ENCODE data around the gene PRKAA2.
A peak's percentile ranks its signal among the peaks of the same experiment; 100 is the strongest.

Gene PRKAA2

DNA sequence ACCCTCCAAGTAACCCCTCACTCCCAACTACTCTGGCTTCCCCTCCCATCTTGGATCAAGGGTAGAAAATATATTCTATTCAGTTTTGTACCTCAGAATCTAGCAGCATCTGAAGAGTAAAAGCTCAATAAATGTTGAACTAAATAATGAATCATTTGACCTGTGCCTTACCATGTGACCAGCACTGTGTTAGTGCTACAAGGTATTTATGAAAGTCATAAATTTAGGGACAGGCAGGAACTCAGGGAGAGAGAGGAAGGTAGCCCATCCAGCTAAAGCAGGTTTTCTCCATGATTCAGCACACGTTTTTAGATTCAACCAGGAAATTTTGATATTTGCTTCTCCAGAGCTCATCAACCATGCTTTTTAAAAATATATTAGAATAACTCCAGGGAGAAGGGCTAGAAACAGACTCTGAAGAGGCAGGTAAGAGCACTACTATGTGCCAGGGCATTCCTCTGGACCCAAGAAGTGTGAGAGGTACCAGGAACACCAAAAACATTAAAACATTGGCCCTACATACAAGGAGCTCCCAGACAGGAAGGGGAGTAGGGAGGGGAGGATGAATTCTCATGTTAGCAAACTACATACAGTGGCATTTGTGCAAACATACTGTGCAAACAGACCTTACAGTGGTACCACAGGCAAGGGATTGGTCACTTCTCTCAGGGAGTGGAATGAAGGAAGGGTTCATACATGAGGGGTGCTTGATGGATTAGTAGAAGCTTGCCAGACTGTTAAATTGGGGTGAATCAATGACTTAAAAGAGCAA is 109.8 kb downstream of the PRKAA2 start:
- peaks cover 17% of the 10 kb centered on the region for H3K4me1 ChIP-seq (ENCODE audit: low read depth, poor library complexity, severe bottlenecking)
- H3K4me3 ChIP-seq (IDR thresholded peaks at IDR 0.05; ENCODE audit: insufficient read depth, low read depth, low read length) = no peak overlapping the region
- H3K9ac ChIP-seq = no peak overlapping the region
- no peaks in the 10 kb centered on the region for H3K27me3 ChIP-seq (ENCODE audit: insufficient read depth, low read depth)
- no peak overlapping the region for H3K4me2 ChIP-seq
- no peak overlapping the region for H2AFZ ChIP-seq (ENCODE audit: low read depth)
- TF ChIP-seq, protein P1, sequence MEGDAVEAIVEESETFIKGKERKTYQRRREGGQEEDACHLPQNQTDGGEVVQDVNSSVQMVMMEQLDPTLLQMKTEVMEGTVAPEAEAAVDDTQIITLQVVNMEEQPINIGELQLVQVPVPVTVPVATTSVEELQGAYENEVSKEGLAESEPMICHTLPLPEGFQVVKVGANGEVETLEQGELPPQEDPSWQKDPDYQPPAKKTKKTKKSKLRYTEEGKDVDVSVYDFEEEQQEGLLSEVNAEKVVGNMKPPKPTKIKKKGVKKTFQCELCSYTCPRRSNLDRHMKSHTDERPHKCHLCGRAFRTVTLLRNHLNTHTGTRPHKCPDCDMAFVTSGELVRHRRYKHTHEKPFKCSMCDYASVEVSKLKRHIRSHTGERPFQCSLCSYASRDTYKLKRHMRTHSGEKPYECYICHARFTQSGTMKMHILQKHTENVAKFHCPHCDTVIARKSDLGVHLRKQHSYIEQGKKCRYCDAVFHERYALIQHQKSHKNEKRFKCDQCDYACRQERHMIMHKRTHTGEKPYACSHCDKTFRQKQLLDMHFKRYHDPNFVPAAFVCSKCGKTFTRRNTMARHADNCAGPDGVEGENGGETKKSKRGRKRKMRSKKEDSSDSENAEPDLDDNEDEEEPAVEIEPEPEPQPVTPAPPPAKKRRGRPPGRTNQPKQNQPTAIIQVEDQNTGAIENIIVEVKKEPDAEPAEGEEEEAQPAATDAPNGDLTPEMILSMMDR (conservative IDR thresholded peaks at IDR 0.05; ENCODE audit: low read depth, low read length) = no peak
- H4K20me1 ChIP-seq (ENCODE audit: insufficient read depth) = no peaks in the 10 kb centered on the region
- H3K27ac ChIP-seq = no peak overlapping the region
- H3K36me3 ChIP-seq (ENCODE audit: insufficient read depth) = no peaks in the 10 kb centered on the region
- H3K79me2 ChIP-seq (ENCODE audit: insufficient read depth, low read depth) = no peaks in the 10 kb centered on the region

DNA sequence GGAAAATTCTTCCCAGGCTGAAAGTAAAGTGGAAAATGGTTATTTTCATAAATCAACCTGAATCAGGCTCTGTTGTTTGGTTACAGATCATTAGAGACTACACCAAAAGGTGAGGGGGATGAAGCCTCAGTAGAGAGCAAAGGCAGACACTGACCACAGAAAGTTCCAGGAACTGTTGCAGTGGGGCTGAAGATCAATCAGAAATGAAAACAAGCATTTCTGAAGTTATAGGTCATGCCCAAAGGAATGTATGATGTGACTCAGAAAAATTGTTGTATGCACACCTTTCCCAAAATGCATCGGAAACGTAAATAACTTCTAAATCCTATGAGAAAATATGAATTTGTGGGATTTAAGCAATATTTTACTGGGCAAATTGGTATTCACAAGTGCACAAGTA is 110.8 kb downstream of the PRKAA2 start:
- H3K4me1 ChIP-seq (ENCODE audit: low read depth, poor library complexity, severe bottlenecking) = peaks cover 17% of the 10 kb centered on the region

DNA sequence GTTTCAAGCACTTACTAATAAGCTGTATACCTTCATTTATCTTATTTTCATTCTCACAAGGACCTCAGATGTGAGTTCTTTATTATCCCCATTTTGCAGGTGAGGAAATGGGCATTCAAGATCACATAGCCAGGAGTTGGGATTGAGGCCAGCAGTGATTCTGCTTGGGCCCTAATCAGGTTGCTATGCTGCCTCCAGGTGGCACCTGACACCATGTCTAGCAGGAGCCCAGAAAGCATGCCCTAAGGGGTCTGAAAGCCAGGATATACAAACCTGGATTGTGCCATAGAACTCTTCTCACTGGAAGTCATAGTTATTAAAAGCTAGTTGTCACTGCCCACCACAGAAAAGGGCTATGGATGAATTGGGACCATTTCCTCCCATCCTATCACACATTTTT is 113.0 kb downstream of the PRKAA2 start:
- no peak overlapping the region for H2AFZ ChIP-seq (ENCODE audit: low read depth)
- TF ChIP-seq, protein P1 (conservative IDR thresholded peaks at IDR 0.05; ENCODE audit: low read depth, low read length) = no peak
- no peak overlapping the region for H3K27ac ChIP-seq
- H3K79me2 ChIP-seq (ENCODE audit: insufficient read depth, low read depth) = no peaks in the 10 kb centered on the region
- H3K4me2 ChIP-seq = 0 out of 2 replicates have a peak overlapping the region, but pooled peaks have one; percentile 30
- H3K9ac ChIP-seq = no peak overlapping the region
- no peaks in the 10 kb centered on the region for H4K20me1 ChIP-seq (ENCODE audit: insufficient read depth)
- H3K27me3 ChIP-seq (ENCODE audit: insufficient read depth, low read depth) = no peaks in the 10 kb centered on the region
- H3K4me3 ChIP-seq (IDR thresholded peaks at IDR 0.05; ENCODE audit: insufficient read depth, low read depth, low read length) = no peak overlapping the region
- peaks cover 17% of the 10 kb centered on the region for H3K4me1 ChIP-seq (ENCODE audit: low read depth, poor library complexity, severe bottlenecking)
- H3K36me3 ChIP-seq (ENCODE audit: insufficient read depth) = no peaks in the 10 kb centered on the region

More for the DNA sequence above, 110.8 kb downstream of the PRKAA2 start:
- Histone ChIP-seq H3K4me3 (IDR thresholded peaks at IDR 0.05; ENCODE audit: insufficient read depth, low read depth, low read length) (no peak overlapping the region), H3K27me3 (ENCODE audit: insufficient read depth, low read depth) (no peaks in the 10 kb centered on the region), H3K4me2 (no peak overlapping the region), H4K20me1 (ENCODE audit: insufficient read depth) (no peaks in the 10 kb centered on the region), H3K9ac (no peak overlapping the region), H3K79me2 (ENCODE audit: insufficient read depth, low read depth) (no peaks in the 10 kb centered on the region), H3K36me3 (ENCODE audit: insufficient read depth) (no peaks in the 10 kb centered on the region), H3K27ac (no peak overlapping the region), H2AFZ (ENCODE audit: low read depth) (no peak overlapping the region)
- TF ChIP-seq, protein P1 (conservative IDR thresholded peaks at IDR 0.05; ENCODE audit: low read depth, low read length) = no peak

DNA sequence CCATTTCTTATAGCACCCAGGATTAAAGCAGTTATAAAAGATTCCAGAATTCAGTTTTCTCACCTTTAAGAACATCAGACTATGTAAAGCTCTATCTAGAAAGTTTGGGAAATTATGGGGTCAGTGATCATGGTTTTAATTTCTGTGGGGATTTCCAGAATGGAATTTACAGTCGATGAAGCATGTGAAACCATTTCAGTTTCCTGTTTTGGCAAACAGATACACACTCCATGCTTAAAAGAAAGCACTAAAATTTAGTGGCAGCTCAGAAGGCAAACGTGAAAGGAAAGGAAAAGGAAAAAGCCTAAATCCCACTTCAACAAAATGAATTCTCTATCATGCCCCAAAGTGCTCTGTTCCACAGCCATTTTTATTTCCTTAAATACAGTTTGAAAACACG is 113.7 kb downstream of the PRKAA2 start:
- Histone ChIP-seq H3K27me3 (ENCODE audit: insufficient read depth, low read depth) (no peaks in the 10 kb centered on the region), H4K20me1 (ENCODE audit: insufficient read depth) (no peaks in the 10 kb centered on the region), H3K79me2 (ENCODE audit: insufficient read depth, low read depth) (no peaks in the 10 kb centered on the region), H3K4me1 (ENCODE audit: low read depth, poor library complexity, severe bottlenecking) (peaks cover 17% of the 10 kb centered on the region), H3K9ac (no peak overlapping the region), H2AFZ (ENCODE audit: low read depth) (peak overlapping the region; percentile 22; the same call in 1 of the 2 replicates), H3K27ac (no peak overlapping the region), H3K4me2 (0 out of 2 replicates have a peak overlapping the region, but pooled peaks have one; percentile 30), H3K4me3 (IDR thresholded peaks at IDR 0.05; ENCODE audit: insufficient read depth, low read depth, low read length) (no peak overlapping the region), H3K36me3 (ENCODE audit: insufficient read depth) (no peaks in the 10 kb centered on the region)
- TF ChIP-seq, protein P1 (conservative IDR thresholded peaks at IDR 0.05; ENCODE audit: low read depth, low read length) = no peak

Measured in KMS-11 (cell line).